ENCODE data around the gene JMY.

The JMY gene, protein sequence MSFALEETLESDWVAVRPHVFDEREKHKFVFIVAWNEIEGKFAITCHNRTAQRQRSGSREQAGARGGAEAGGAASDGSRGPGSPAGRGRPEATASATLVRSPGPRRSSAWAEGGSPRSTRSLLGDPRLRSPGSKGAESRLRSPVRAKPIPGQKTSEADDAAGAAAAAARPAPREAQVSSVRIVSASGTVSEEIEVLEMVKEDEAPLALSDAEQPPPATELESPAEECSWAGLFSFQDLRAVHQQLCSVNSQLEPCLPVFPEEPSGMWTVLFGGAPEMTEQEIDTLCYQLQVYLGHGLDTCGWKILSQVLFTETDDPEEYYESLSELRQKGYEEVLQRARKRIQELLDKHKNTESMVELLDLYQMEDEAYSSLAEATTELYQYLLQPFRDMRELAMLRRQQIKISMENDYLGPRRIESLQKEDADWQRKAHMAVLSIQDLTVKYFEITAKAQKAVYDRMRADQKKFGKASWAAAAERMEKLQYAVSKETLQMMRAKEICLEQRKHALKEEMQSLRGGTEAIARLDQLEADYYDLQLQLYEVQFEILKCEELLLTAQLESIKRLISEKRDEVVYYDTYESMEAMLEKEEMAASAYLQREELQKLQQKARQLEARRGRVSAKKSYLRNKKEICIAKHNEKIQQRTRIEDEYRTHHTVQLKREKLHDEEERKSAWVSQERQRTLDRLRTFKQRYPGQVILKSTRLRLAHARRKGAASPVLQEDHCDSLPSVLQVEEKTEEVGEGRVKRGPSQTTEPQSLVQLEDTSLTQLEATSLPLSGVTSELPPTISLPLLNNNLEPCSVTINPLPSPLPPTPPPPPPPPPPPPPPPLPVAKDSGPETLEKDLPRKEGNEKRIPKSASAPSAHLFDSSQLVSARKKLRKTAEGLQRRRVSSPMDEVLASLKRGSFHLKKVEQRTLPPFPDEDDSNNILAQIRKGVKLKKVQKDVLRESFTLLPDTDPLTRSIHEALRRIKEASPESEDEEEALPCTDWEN

DNA sequence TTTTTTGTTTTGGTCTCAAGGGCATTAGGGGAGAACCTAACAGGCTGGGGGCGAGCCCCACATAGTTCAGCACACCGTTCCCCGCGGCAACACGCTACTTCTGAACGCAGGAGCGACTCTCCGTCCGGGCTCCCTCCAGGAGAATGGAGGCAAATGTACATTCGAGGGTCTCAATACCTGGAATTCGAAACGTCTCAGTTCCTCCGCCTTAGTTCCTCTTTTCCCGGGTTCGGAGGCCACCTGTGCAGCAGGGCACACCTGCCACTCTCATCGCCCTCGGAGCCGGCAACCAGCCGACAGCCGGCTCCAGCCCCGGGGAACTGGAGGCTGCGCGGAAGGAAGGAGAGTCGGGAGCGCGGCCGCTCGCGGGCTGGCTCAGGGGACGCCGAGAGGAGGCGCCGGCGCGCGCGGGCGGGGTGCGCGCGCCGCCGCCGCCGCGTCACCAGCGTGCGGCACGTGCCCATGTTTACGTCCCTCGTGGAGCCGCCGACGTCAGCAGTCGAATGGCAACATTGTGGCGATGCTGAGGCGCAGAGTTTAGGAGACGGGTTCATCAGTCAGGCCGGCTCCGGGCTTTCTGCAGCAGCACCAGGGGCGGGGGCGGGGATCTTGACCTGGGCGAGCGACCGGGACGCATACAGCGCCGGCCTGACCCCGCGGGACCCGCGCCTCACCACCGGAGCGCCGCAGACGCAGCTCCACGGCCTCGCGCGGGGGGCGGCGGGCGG, at the start of gene JMY:
JMY (plus strand) TSS at position 498 of the 728 bp plus-strand sequence. CDS start 520 bp downstream, outside the sequence.
- peak; percentile 8 for DNase-seq

DNA sequence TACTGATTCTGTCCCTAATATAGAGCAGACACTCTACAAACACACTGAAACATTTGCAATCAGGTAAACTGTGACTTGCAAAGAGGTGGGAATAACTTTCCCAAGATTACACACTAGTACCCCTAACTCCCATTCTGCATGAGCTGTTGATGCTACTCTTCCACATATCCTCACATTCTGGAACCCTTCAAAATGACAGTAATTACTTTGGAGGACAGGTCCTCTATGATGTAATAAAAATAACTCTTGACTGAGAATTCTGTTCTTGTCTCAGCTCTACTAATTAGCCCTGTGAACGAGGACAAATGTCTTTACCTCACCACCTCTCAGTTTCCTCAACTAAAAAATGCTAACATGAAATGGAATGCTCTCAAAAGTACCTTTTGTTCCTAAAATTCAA, 49.5 kb upstream of the JMY start:
- DNase-seq, result no peak

DNA sequence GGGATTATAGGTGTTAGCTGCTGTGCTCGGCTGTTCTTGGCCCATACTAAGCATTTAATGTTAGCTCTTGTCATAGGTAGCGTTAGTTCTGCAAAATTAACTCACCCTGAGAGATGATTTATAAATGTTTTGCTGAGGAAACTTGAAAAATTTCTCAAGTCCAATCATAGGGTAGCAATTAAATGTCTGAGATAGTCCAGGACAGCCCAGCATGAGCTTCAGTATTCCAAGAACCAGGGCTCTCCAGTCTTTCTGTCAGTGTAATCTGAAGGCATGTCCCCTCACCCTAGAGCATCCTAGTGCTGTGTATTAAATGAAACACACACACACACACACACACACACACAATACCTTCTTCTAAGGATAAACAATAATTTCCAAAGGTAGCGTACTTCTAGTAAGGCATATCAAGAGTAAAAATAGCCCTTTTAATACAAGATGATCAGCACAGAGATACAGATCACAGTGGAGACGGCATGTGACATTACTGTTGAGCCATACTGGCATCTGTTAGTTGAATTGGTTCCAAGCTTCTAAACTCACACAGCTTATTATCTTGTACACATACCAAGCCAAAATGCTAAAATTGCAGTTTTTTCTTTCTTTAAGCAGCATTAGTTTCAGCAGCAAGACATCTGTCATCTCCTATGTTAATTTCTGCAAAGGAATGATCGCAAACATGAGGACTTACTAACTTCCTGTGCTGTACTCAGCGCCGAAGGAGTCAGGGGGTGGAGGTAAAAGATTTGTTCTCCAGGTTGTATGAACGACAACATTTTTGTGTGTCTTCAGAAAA, 46.3 kb upstream of the JMY start:
- DNase-seq, result no peak

DNA sequence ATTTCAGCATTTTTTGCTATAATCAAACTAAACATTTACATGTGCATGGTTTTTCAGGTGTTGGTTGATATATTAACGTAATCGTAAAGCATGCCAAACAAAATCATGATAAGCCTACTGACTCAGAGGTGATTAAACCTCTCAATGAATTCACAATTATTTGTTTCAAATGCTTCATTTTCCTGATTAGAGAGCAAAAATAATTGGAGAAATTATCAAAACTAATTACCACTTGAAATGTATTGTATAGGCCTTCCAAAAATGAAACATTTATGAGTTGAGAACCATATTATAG, 45.7 kb upstream of the JMY start:
- DNase-seq, result no peak

DNA sequence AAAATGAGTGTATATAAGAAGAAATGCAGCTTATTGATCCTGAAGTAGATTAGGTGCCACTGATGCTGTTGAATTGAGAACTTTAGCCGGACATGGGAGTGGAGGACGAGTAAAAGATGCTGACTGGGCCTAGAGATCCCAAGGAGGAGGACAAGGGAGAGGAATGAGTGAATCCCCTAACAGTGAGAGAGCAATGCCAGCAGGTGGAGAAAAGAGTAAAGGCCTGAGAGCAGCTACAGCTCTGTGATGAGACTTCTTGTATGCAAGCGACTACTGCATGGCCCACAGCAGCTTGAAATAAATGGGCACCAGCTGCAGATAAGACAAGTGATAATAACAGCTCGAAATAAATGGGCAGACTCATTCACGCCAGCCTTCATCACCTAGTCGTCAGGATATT, 44.5 kb upstream of the JMY start:
- DNase-seq, result no peak

DNA sequence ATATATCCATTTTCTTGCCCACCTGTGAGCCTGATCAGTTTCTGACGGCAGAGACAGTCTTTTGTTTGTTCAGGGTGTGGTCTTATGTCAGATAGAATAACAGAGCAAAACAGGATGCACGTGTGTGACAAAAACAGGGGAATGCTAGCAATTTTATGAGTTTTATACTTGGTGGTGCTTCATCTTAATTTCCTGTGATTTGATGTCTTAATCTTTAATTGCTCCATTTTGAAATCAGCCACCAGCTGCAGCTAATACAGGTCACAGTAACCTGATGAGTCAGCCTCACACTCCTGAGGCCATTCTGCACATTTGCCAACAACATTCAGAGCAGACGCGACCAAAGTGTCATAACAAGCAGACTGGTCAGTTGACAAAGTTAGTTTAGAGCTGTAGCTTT, 42.3 kb upstream of the JMY start:
- no peak for DNase-seq

DNA sequence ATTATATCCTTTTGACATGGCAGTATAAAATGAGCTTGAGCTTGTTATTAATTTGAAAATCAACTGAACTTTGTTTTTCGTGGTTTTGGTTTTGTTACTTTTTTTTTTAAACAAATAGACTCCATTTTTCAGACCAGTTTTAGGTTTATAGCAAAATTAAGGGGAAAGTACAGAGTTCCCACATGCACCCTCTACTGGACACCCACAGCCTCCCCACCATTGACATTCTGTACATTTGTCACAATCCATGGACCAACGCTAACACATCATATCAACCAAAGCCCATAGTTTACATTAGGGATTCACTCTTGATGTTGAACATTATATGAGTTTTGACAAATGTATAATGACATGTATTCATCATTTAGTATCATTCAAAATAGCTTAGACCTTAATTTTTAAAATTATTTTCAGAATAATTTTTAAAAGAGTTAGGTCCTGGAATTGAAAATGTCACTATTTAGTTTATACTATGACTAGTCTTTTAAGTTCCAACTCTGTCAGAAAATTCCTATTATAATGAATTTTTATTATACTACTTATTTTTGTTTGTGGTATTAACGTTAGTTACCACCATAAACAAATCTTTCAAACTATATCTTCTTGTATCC, 35.3 kb upstream of the JMY start:
- DNase-seq, result no peak

DNA sequence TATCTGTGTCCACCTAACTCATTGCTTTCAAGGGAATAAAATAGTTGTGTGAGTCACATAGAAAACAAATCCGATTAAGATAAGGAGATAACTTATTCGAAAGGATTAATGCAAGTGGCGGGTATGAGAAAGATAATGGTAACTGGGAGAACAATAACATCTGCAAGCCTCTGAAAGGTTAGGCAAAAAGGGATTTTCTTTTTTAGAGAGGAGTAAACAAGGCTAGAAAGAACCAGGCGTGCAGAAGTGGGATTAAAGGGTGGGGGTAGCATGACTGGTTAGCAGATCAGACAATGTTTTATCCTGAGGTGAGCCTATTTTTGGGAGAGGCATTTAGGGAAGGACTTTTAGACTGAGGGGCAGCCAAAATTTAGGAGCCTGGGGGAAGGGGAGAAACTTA, 34.7 kb upstream of the JMY start:
- DNase-seq, result no peak

DNA sequence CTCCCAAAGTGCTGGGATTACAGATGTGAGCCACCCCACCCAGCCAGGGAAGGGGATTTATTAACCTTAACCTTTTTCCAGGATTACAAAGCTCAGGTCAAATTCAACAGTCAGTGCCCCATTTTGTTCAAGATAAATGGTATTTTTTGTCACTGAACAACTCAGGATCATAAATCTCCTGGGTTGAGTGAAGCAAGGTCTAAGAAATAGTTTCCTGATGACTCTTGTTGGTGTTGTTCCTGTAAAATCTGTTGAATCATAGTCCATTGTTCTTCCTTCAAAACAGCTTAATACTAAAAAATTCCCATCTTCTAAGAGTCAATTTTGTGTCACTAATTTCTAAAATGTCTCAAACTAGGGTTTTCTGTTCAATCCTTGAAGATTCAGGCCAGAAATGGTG, 33.9 kb upstream of the JMY start:
- DNase-seq, result no peak

DNA sequence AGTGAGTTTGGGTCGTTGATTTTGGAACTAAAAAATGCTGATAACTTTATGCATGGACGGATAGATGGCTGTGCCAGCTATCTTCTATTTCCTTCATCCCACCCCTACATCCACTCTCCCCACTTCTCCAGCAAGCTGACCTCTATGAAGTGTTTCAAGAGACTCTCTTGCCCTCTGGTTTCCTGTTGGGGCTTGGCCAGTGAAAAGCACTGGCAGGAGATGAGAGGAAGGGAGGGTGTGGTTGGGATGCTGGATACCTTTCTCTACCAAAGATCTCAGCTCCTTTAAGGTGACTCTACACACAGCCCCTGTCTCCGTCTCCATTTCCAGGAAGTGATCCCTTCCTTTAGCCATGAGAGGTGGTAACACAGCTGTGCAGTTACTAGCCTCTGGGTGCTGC, 30.0 kb upstream of the JMY start:
- DNase-seq, result no peak

DNA sequence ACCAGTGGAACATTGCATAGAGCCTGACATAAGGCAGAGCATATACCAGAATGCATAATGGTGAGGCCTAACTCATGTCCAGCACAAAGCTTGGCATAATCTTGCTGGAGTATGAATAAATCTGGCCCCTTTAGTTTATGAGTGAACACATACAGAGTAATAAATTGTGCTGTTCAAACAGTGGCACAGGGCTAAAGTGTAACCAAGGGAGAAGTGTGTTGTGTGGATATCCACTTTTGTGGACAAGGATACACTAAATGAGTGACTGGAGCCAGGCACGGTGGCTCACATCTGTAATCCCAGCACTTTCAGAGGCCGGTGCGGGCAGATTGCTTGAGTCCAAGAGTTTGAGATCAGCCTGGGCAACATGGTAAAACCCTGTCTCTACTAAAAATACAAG, 29.4 kb upstream of the JMY start:
- no peak for DNase-seq

DNA sequence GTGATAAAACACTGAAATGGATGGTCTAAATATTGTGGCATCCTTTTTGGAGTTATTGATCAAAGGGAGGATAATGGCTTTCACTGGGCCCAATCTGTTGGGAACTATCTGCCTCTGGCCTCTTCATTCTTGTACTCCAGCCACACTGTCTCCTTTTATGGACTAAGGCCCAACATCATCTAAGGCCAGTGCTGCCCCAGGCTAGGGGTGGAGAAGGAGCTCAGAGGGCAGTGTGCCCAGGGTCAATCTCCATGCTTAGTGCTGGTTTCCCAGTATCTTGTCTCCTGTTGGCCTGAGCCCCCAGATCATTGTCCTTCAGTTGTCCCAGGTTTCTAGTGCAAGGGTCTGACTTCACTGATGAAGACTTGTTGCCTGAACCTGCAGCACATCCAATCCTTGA, 26.4 kb upstream of the JMY start:
- no peak for DNase-seq

DNA sequence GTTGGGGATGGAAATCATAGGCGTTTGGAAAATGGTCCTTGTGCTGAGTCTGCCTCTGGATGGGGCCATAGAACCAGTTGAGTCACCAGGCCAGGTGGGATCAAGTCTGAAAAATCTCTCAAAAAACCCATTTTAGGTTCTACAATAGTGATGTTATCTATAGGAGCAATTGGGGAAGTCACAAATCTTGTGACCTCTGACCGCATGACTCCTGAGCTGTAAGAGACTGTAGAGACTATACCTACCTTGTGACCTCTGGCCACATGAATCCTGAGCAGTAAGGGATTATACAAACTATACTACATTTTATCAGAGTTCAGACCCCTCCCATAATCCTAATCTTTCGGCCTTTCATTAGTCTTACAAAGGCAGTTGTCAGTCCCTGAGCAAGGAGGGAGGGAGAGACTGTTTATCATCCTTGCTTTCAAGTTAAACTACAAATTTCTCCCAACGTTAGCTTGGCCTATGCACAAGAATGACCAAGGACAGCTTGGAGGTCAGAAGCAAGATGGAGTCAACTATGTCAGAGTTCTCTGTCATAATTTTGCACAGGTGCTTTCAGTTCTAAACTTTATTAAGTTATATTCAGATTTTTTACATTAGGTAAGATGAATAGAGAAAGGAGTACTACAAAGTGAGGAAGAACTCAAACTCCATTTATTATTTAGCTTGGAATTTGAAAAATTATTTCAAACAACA, 11.5 kb upstream of the JMY start:
- DNase-seq, result no peak

DNA sequence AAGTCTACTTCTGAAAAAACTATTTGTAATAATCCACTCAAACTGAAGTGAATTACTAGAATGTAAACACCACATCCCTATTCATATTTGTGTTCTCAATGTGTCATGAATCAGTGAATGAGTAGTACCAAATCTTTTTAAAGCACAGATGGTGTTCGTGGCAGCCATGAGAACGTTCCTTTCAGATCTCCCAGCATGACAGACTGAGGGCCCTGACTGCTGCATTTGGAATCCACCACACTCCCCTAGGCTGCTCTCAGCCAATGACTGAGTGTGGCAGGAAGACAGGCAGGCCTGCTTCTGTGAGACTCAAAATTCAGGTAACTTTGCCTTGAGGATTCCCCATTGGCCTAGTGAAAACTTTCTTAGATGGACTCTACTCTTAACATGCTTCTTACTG, 10.9 kb upstream of the JMY start:
- no peak for DNase-seq

DNA sequence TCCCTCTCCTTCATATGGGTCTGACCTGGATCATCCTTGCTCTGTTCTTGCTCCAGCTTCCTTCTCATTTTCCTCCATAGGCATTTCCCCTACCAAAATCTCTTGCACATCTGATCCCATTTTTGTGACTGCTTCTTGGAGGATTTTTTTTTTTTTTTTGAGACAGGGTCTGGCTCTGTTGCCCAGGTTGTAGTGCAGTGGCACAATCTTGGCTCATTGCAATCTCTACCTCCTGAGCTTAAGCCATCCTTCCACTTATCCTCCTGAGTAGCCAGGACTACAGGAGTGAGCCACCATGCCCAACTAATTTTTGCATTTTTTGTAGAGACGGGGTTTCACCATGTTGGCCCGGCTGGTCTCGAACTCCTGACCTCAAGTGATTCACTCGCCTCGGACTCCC, 10.5 kb upstream of the JMY start:
- no peak for DNase-seq

DNA sequence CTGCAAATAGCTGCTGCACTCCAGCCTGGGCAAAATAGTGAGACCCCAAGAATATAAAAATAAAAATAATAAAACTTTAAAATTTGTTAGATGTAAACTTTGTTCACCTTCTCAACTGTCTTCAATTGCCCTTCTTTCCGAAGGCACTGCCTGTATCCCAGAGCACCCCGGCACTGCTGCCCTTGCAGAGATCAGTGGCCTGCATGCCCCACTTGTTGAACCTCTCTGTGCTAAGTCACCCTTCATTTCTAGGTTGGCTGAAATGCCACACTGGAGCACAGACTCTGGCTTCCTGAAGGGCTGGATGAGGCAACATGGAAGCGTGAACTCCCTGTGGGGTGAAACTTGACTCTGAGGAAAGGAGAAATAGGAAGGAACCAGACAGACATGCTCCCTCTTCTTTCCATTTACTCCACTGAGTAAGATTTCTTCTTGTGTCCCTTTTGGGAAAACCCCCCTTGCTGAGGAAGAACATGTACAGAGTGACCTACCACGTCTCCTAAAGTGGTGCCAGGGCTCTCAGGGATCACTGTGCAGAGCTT, 8.4 kb upstream of the JMY start:
- DNase-seq, result no peak

DNA sequence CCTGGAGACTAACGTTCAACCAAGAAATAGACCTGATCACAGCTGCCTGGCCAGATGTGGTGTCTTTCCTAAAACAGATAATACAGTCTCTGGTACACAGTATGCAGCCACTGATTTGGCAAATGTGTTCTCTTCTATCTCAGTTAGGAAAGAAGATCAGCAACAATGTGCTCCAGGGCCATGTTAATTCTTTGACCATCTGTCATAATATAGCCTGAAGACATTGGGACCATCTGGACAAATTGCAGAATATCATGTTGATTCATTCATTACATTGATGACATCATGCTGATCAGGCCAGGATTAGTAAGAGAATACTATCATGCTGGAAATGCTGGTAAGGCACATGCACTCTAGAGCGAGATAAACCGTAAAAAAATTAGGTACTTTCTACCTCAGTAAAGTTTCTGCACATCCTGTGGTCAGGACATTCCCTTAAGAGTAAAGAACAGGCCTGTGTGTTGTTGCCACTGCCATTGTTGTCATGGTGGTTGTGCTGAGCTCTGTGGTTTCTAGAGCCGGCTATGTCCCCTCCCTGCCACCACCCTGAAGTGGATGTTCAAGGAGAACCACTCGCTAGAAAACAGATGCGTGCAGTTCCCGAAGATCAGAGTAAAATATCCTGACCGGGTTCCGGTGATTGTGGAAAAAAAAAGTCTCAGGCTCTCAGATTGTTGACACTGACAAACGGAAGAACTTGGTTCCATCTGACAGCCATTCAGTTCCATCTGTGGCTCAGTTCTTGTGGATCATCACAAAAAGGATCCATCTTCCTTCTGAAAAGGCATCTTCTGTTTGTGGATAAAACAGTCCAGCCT, 6.4 kb upstream of the JMY start:
- DNase-seq, result no peak

DNA sequence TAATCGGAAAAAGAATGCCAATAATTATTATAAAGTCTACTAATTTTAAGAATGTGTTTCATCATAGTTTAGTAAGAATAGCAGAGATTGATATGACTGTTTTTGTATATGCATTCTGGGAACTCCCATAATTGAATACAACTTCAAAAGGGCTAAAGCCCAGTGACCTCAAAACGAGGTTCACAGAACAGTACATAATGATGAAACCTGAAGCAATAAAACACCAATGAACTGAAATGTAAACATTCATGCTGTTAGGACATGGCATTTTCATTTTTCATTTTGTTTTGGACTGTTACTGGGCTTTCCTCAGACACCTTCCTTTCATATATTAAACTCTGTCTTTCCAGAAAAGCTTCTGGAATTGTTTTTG, 684 bp upstream of the JMY start:
- no peak for DNase-seq

DNA sequence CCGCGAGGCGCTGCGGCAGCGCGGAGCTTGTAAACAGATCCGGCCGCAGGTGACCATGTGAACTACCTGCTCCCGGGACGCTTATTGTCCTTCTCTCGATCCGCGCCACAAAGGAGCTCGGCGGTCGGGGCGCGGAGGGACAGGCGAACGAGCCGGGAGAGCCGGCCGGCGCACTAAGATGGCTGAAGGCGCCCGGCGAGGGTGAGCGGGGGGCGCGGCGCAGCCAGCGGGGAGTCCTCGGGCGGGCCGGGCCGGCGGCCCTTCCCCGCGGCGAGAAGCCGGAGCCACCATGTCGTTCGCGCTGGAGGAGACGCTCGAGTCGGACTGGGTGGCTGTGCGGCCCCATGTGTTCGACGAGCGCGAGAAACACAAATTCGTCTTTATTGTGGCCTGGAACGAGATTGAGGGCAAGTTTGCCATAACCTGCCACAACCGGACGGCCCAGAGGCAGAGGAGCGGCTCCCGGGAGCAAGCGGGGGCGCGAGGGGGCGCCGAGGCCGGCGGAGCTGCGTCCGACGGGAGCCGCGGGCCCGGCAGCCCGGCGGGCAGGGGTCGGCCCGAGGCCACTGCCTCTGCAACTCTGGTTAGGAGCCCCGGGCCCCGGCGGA, 535 bp downstream of the JMY start:
- DNase-seq, result no peak

Measured in SIG-M5 (cell line).